GM23338 (cell line): ENCODE data around the gene NCAPD3. TPM values are rescaled to one million over a fixed set of nuclear protein-coding genes. Genes with fewer than 3 reads are reported as not detected.
A peak's percentile ranks its signal among the peaks of the same experiment; 100 is the strongest.

Experiments used
- ATAC-seq: fragments of 200-7000 bp; cut with Tn5 transposase; 3 replicates; pipeline ENCODE4 v1.9.1; 2020
- DNase-seq: peaks from one replicate; pipeline ENCODE4 v3.0.0-alpha.2; 2015; ENCODE audit warnings: low spot score
- H2AFZ ChIP-seq: fragments of 200-600 bp; sonication (generic); 2 replicates; pipeline ENCODE4 v1.8.0; 2016; ENCODE audit warnings: antibody characterized with exemption, mild to moderate bottlenecking, moderate library complexity
- H3F3A ChIP-seq: fragments of 200-600 bp; sonication (generic); replicated peaks from 2 replicates; pipeline ENCODE4 v1.8.0; 2017; ENCODE audit warnings: antibody characterized with exemption, mixed run types, low read depth
- H3K27ac ChIP-seq: fragments of 200-600 bp; sonication (generic); 2 replicates; pipeline ENCODE4 v1.6.1; 2016; ENCODE audit warnings: low read depth
- H3K27me3 ChIP-seq: fragments of 200-600 bp; sonication (generic); 2 replicates; pipeline ENCODE4 v1.8.0; 2016; ENCODE audit warnings: mild to moderate bottlenecking, mixed run types, moderate library complexity; ENCODE audit not compliant: insufficient read depth
- H3K36me3 ChIP-seq: fragments of 200-600 bp; sonication (generic); 2 replicates; pipeline ENCODE4 v1.8.0; 2016; ENCODE audit warnings: mild to moderate bottlenecking; ENCODE audit not compliant: insufficient read depth
- H3K4me1 ChIP-seq: fragments of 200-600 bp; sonication (generic); 2 replicates; pipeline ENCODE4 v1.8.0; 2016; ENCODE audit warnings: mild to moderate bottlenecking, moderate library complexity; ENCODE audit not compliant: insufficient read depth
- H3K4me2 ChIP-seq: fragments of 200-600 bp; sonication (generic); 2 replicates; pipeline ENCODE4 v1.7.1; 2017; ENCODE audit warnings: mixed run types
- H3K4me3 ChIP-seq: fragments of 200-600 bp; sonication (generic); 2 replicates; pipeline ENCODE4 v1.6.1; 2016; ENCODE audit warnings: mixed run types
- H3K79me2 ChIP-seq: fragments of 200-600 bp; sonication (generic); replicated peaks from 2 replicates; pipeline ENCODE4 v1.8.0; 2017; ENCODE audit warnings: mild to moderate bottlenecking; ENCODE audit not compliant: insufficient read depth
- H3K9me2 ChIP-seq: fragments of 200-600 bp; sonication (generic); 2 replicates; pipeline ENCODE4 v1.8.0; 2017; ENCODE audit not compliant: insufficient read depth
- H4K20me1 ChIP-seq: fragments of 200-600 bp; sonication (generic); replicated peaks from 2 replicates; pipeline ENCODE4 v1.8.0; 2017; ENCODE audit warnings: mild to moderate bottlenecking; ENCODE audit not compliant: insufficient read depth
- H3K27ac Mint-ChIP-seq: 2 replicates; pipeline ENCODE4 v1.8.0; 2020; ENCODE audit warnings: inconsistent platforms, mild to moderate bottlenecking, moderate library complexity, mixed read lengths
- H3K27me3 Mint-ChIP-seq: 3 replicates; pipeline ENCODE4 v1.8.0; 2022; ENCODE audit warnings: low read depth, mild to moderate bottlenecking, moderate library complexity, mixed read lengths, inconsistent platforms; ENCODE audit not compliant: insufficient read depth, poor library complexity
- H3K36me3 Mint-ChIP-seq: 3 replicates; pipeline ENCODE4 v1.8.0; 2021; ENCODE audit warnings: low read depth, mild to moderate bottlenecking, inconsistent platforms, moderate library complexity, mixed read lengths
- H3K4me1 Mint-ChIP-seq: 3 replicates; pipeline ENCODE4 v1.8.0; 2020; ENCODE audit warnings: mild to moderate bottlenecking, inconsistent platforms, mixed read lengths
- H3K4me3 Mint-ChIP-seq: 3 replicates; pipeline ENCODE4 v1.8.0; 2021; ENCODE audit warnings: moderate library complexity, mild to moderate bottlenecking, inconsistent platforms, mixed read lengths
- H3K9me3 Mint-ChIP-seq: 3 replicates; pipeline ENCODE4 v1.8.0; 2020; ENCODE audit warnings: moderate library complexity, mild to moderate bottlenecking, inconsistent platforms, mixed read lengths
- ETS1 ChIP-seq: IDR thresholded peaks from 2 replicates; pipeline ENCODE4 v1.6.1; 2016; ENCODE audit warnings: antibody characterized with exemption
- EZH2phosphoT487 ChIP-seq: fragments of 200-600 bp; sonication (generic); IDR thresholded peaks from one replicate; pipeline ENCODE4 v1.8.1; 2018; ENCODE audit warnings: antibody characterized with exemption; ENCODE audit not compliant: unreplicated experiment
- NANOG ChIP-seq: IDR thresholded peaks from 2 replicates; pipeline ENCODE4 v1.6.1; 2016; ENCODE audit warnings: antibody characterized with exemption, borderline replicate concordance
- STAT1 ChIP-seq: IDR thresholded peaks from one replicate; pipeline ENCODE4 v1.6.1; 2016; ENCODE audit warnings: antibody characterized with exemption; ENCODE audit not compliant: unreplicated experiment
- ZNF114 ChIP-seq: fragments of 250-450 bp; sonication (Bioruptor Pico); IDR thresholded peaks from 2 replicates; pipeline ENCODE4 v1.5.0; 2020; ENCODE audit warnings: mild to moderate bottlenecking, moderate library complexity
- polyA plus RNA-seq: library from polyadenylated mRNA; unstranded; fragments of >200 nt; fragmentation: Nextera tagmentation; extraction: Ambion mirVana; gene quantifications from 2 replicates; pipeline ENCODE4 v1.2.1, GENCODE V29; 2016
- total RNA-seq: library from RNA; depleted of rRNA; stranded (reverse); fragments of >200 nt; shearing (Covaris generic); gene quantifications from 2 replicates; pipeline ENCODE4 v1.2.3, GENCODE V29; 2014
- TF ChIP-seq, protein P1 (sequence below): fragments of 250-450 bp; sonication (Bioruptor Pico); IDR thresholded peaks from 2 replicates; pipeline ENCODE4 v1.5.0; 2020; ENCODE audit warnings: mild to moderate bottlenecking, moderate library complexity
- TF ChIP-seq, protein P2 (sequence below): IDR thresholded peaks from one replicate; pipeline ENCODE4 v1.6.1; 2018; ENCODE audit warnings: antibody characterized with exemption; ENCODE audit not compliant: unreplicated experiment
- TF ChIP-seq, protein P3 (sequence below), 2 experiments: fragments of 200-600 bp in 1 of 2; sonication (generic) in 1 of 2; conservative IDR thresholded peaks; 2 replicates each; pipeline versions ENCODE4 v1.5.1 to v1.6.1; 2016 to 2017; ENCODE audit warnings: antibody characterized with exemption in 2 of 2, low read depth in 2 of 2, mild to moderate bottlenecking in 2 of 2, moderate library complexity in 1 of 2

NCAPD3 gene
- total and polyA plus RNA-seq, 2 experiments from 2014 or later = 37.1 to 49.8 TPM

- no peak overlapping the region for H3K4me3 Mint-ChIP-seq
- Histone ChIP-seq H3K36me3 (no peaks in the 10 kb centered on the region), H2AFZ (no peak overlapping the region), H4K20me1 (peaks cover 8% of the 10 kb centered on the region), H3K27ac (no peak overlapping the region), H3K9me2 (no peaks in the 10 kb centered on the region), H3K4me3 (no peak overlapping the region), H3K4me1 (peaks cover 29% of the 10 kb centered on the region), H3F3A (peaks cover 7% of the 10 kb centered on the region; the same call in 1 of the 2 replicates), H3K4me2 (no peak overlapping the region; the same call in 1 of the 2 replicates), H3K79me2 (0 out of 2 replicates have a peak, but pooled peaks cover 4% of the 10 kb centered on the region), H3K27me3 (peaks cover 15% of the 10 kb centered on the region; the same call in 1 of the 2 replicates)
- DNase-seq (peak; percentile 28), ATAC-seq (peak; percentile 56)
- peaks cover 30% of the 10 kb centered on the region for H3K4me1 Mint-ChIP-seq
- H3K27me3 Mint-ChIP-seq = peaks cover 9% of the 10 kb centered on the region
- TF ChIP-seq EZH2phosphoT487 (no peak), NANOG (no peak), ETS1 (no peak), ZNF114 (no peak), STAT1 (no peak)
- TF ChIP-seq, protein P1, sequence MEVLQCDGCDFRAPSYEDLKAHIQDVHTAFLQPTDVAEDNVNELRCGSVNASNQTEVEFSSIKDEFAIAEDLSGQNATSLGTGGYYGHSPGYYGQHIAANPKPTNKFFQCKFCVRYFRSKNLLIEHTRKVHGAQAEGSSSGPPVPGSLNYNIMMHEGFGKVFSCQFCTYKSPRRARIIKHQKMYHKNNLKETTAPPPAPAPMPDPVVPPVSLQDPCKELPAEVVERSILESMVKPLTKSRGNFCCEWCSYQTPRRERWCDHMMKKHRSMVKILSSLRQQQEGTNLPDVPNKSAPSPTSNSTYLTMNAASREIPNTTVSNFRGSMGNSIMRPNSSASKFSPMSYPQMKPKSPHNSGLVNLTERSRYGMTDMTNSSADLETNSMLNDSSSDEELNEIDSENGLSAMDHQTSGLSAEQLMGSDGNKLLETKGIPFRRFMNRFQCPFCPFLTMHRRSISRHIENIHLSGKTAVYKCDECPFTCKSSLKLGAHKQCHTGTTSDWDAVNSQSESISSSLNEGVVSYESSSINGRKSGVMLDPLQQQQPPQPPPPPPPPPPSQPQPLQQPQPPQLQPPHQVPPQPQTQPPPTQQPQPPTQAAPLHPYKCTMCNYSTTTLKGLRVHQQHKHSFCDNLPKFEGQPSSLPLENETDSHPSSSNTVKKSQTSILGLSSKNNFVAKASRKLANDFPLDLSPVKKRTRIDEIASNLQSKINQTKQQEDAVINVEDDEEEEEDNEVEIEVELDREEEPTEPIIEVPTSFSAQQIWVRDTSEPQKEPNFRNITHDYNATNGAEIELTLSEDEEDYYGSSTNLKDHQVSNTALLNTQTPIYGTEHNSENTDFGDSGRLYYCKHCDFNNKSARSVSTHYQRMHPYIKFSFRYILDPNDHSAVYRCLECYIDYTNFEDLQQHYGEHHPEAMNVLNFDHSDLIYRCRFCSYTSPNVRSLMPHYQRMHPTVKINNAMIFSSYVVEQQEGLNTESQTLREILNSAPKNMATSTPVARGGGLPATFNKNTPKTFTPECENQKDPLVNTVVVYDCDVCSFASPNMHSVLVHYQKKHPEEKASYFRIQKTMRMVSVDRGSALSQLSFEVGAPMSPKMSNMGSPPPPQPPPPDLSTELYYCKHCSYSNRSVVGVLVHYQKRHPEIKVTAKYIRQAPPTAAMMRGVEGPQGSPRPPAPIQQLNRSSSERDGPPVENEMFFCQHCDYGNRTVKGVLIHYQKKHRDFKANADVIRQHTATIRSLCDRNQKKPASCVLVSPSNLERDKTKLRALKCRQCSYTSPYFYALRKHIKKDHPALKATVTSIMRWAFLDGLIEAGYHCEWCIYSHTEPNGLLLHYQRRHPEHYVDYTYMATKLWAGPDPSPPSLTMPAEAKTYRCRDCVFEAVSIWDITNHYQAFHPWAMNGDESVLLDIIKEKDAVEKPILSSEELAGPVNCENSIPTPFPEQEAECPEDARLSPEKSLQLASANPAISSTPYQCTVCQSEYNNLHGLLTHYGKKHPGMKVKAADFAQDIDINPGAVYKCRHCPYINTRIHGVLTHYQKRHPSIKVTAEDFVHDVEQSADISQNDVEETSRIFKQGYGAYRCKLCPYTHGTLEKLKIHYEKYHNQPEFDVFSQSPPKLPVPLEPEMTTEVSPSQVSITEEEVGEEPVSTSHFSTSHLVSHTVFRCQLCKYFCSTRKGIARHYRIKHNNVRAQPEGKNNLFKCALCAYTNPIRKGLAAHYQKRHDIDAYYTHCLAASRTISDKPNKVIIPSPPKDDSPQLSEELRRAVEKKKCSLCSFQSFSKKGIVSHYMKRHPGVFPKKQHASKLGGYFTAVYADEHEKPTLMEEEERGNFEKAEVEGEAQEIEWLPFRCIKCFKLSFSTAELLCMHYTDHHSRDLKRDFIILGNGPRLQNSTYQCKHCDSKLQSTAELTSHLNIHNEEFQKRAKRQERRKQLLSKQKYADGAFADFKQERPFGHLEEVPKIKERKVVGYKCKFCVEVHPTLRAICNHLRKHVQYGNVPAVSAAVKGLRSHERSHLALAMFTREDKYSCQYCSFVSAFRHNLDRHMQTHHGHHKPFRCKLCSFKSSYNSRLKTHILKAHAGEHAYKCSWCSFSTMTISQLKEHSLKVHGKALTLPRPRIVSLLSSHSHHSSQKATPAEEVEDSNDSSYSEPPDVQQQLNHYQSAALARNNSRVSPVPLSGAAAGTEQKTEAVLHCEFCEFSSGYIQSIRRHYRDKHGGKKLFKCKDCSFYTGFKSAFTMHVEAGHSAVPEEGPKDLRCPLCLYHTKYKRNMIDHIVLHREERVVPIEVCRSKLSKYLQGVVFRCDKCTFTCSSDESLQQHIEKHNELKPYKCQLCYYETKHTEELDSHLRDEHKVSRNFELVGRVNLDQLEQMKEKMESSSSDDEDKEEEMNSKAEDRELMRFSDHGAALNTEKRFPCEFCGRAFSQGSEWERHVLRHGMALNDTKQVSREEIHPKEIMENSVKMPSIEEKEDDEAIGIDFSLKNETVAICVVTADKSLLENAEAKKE (CRISPR knock-in tag) = no peak
- TF ChIP-seq, protein P2, sequence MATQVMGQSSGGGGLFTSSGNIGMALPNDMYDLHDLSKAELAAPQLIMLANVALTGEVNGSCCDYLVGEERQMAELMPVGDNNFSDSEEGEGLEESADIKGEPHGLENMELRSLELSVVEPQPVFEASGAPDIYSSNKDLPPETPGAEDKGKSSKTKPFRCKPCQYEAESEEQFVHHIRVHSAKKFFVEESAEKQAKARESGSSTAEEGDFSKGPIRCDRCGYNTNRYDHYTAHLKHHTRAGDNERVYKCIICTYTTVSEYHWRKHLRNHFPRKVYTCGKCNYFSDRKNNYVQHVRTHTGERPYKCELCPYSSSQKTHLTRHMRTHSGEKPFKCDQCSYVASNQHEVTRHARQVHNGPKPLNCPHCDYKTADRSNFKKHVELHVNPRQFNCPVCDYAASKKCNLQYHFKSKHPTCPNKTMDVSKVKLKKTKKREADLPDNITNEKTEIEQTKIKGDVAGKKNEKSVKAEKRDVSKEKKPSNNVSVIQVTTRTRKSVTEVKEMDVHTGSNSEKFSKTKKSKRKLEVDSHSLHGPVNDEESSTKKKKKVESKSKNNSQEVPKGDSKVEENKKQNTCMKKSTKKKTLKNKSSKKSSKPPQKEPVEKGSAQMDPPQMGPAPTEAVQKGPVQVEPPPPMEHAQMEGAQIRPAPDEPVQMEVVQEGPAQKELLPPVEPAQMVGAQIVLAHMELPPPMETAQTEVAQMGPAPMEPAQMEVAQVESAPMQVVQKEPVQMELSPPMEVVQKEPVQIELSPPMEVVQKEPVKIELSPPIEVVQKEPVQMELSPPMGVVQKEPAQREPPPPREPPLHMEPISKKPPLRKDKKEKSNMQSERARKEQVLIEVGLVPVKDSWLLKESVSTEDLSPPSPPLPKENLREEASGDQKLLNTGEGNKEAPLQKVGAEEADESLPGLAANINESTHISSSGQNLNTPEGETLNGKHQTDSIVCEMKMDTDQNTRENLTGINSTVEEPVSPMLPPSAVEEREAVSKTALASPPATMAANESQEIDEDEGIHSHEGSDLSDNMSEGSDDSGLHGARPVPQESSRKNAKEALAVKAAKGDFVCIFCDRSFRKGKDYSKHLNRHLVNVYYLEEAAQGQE = no peak
- TF ChIP-seq, protein P3, sequence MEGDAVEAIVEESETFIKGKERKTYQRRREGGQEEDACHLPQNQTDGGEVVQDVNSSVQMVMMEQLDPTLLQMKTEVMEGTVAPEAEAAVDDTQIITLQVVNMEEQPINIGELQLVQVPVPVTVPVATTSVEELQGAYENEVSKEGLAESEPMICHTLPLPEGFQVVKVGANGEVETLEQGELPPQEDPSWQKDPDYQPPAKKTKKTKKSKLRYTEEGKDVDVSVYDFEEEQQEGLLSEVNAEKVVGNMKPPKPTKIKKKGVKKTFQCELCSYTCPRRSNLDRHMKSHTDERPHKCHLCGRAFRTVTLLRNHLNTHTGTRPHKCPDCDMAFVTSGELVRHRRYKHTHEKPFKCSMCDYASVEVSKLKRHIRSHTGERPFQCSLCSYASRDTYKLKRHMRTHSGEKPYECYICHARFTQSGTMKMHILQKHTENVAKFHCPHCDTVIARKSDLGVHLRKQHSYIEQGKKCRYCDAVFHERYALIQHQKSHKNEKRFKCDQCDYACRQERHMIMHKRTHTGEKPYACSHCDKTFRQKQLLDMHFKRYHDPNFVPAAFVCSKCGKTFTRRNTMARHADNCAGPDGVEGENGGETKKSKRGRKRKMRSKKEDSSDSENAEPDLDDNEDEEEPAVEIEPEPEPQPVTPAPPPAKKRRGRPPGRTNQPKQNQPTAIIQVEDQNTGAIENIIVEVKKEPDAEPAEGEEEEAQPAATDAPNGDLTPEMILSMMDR (conservative IDR thresholded peaks at IDR 0.05; ENCODE audit: low read depth in 2 of 2) = no peak
- H3K9me3 Mint-ChIP-seq = no peaks in the 10 kb centered on the region
- no peak overlapping the region for H3K27ac Mint-ChIP-seq
- no peaks in the 10 kb centered on the region; the same call in 2 of the 3 replicates for H3K36me3 Mint-ChIP-seq
Measured at GRCh38 chr11:134126217-134126822, 97.4 kb downstream of the NCAPD3 start.
